Measurements from ENCODE around the gene ZFYVE9.

DNA sequence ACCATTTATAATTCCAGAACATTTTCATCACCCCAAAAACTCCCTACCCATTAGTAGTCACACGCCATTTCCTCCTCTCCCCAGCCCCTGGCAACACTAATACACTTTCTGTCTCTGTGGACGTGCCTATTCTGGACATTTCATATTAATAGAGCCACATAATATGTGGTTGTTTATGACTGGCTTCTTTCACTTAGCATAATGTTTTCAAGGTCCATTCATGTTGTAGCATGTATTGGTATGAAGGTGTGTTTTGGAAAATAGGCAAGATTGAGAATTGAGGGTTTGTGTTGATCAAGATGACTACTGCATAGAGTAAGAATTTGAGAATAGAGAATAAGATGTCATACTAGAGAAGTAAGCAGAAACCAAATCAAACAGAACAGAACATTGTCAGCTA lies 67.5 kb downstream of the ZFYVE9 start:
- TF ChIP-seq, protein P1, sequence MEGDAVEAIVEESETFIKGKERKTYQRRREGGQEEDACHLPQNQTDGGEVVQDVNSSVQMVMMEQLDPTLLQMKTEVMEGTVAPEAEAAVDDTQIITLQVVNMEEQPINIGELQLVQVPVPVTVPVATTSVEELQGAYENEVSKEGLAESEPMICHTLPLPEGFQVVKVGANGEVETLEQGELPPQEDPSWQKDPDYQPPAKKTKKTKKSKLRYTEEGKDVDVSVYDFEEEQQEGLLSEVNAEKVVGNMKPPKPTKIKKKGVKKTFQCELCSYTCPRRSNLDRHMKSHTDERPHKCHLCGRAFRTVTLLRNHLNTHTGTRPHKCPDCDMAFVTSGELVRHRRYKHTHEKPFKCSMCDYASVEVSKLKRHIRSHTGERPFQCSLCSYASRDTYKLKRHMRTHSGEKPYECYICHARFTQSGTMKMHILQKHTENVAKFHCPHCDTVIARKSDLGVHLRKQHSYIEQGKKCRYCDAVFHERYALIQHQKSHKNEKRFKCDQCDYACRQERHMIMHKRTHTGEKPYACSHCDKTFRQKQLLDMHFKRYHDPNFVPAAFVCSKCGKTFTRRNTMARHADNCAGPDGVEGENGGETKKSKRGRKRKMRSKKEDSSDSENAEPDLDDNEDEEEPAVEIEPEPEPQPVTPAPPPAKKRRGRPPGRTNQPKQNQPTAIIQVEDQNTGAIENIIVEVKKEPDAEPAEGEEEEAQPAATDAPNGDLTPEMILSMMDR (IDR thresholded peaks at IDR 0.05), result no peak
- no peak for TF ChIP-seq POLR2AphosphoS5 (IDR thresholded peaks at IDR 0.05)
